Neural progenitor cell (in vitro differentiated cells): Measurements from ENCODE around the gene CHD1. TPM values are rescaled to one million over a fixed set of nuclear protein-coding genes. Genes with fewer than 3 reads are reported as not detected.

ENCODE experiments used
- DNase-seq: peaks from one replicate; pipeline ENCODE4 v3.0.0-alpha.2; 2016; ENCODE audit warnings: low spot score
- H2AFZ ChIP-seq: fragments of 200-600 bp; sonication (generic); replicated peaks from 2 replicates; pipeline ENCODE4 v1.6.1; 2016; ENCODE audit warnings: antibody characterized with exemption
- H3F3A ChIP-seq: fragments of 200-600 bp; sonication (generic); 2 replicates; pipeline ENCODE4 v1.6.1; 2016; ENCODE audit warnings: antibody characterized with exemption, low read depth
- H3K27ac ChIP-seq: fragments of 200-600 bp; sonication (generic); 2 replicates; pipeline ENCODE4 v1.5.1; 2016; ENCODE audit warnings: mild to moderate bottlenecking
- H3K27me3 ChIP-seq: fragments of 200-600 bp; sonication (generic); 2 replicates; pipeline ENCODE4 v1.6.1; 2016; ENCODE audit warnings: mild to moderate bottlenecking, moderate library complexity
- H3K36me3 ChIP-seq: fragments of 200-600 bp; sonication (generic); 2 replicates; pipeline ENCODE4 v1.5.1; 2016
- H3K4me1 ChIP-seq: fragments of 200-600 bp; sonication (generic); 2 replicates; pipeline ENCODE4 v1.6.1; 2016; ENCODE audit warnings: mixed run types
- H3K4me2 ChIP-seq: fragments of 200-600 bp; sonication (generic); 2 replicates; pipeline ENCODE4 v1.6.1; 2016
- H3K4me3 ChIP-seq: fragments of 200-600 bp; sonication (generic); 2 replicates; pipeline ENCODE4 v1.5.1; 2016
- H3K79me2 ChIP-seq: fragments of 200-600 bp; sonication (generic); 2 replicates; pipeline ENCODE4 v1.6.1; 2016; ENCODE audit warnings: low read depth
- H3K9ac ChIP-seq: fragments of 200-600 bp; sonication (generic); 2 replicates; pipeline ENCODE4 v1.6.1; 2016
- H3K9me3 ChIP-seq: fragments of 200-600 bp; sonication (generic); 2 replicates; pipeline ENCODE4 v1.5.1; 2016; ENCODE audit warnings: low read depth
- H4K20me1 ChIP-seq: fragments of 200-600 bp; sonication (generic); 2 replicates; pipeline ENCODE4 v1.6.1; 2016; ENCODE audit warnings: low read depth
- H3K27ac Mint-ChIP-seq: 3 replicates; pipeline ENCODE4 v1.8.0; 2021; ENCODE audit warnings: mixed read lengths
- H3K27me3 Mint-ChIP-seq: 2 replicates; pipeline ENCODE4 v1.8.0; 2022; ENCODE audit warnings: low read depth, mild to moderate bottlenecking, inconsistent platforms, moderate library complexity, mixed read lengths; ENCODE audit not compliant: insufficient read depth
- H3K36me3 Mint-ChIP-seq: 3 replicates; pipeline ENCODE4 v1.8.0; 2021; ENCODE audit warnings: mixed read lengths
- H3K4me1 Mint-ChIP-seq: 3 replicates; pipeline ENCODE4 v1.8.0; 2021; ENCODE audit warnings: mixed read lengths
- H3K4me3 Mint-ChIP-seq: 3 replicates; pipeline ENCODE4 v1.8.0; 2021; ENCODE audit warnings: mild to moderate bottlenecking, moderate library complexity, mixed read lengths
- H3K9me3 Mint-ChIP-seq: 3 replicates; pipeline ENCODE4 v1.8.0; 2020; ENCODE audit warnings: mixed read lengths
- EZH2 ChIP-seq: fragments of 200-600 bp; sonication (generic); IDR thresholded peaks from 2 replicates; pipeline ENCODE4 v1.6.1; 2017; ENCODE audit warnings: antibody characterized with exemption, mild to moderate bottlenecking, moderate library complexity
- EZH2phosphoT487 ChIP-seq: fragments of 200-600 bp; sonication (generic); IDR thresholded peaks from 2 replicates; pipeline ENCODE4 v1.6.1; 2017; ENCODE audit warnings: antibody characterized with exemption
- total RNA-seq: library from RNA; depleted of rRNA; stranded (reverse); fragments of >200 nt; gene quantifications from 2 replicates; pipeline ENCODE4 v1.2.3, GENCODE V29; 2015; ENCODE audit warnings: low replicate concordance
- TF ChIP-seq, protein P1 (sequence below): fragments of 200-600 bp; sonication (generic); IDR thresholded peaks from 2 replicates; pipeline ENCODE4 v1.5.1; 2017; ENCODE audit warnings: antibody characterized with exemption, mild to moderate bottlenecking

Gene CHD1
- total RNA-seq, 1 donor from 2014 or later: 198 TPM

DNA sequence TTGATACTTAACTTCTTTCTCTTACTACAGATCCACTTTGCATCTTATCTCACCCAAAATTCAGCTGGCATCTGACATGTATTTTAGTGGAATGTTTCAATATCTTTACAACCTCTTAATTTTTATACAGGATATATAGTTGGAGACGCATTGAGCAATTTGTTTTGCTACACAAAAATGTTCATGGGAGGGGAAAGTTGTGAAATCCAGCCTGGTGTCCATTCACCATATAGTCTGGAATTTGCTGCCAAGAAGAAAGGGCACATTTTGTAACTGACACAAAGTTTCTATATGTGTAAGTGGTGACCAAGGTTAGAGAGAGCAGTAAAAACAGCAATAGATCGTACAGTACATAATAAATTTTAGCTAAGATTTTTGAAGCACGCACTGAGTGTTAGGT lies 14.0 kb upstream of the CHD1 start:
- Histone ChIP-seq H2AFZ (no peak overlapping the region), H3K79me2 (peaks cover 3% of the 10 kb centered on the region), H3K27ac (no peak overlapping the region), H3K36me3 (no peaks in the 10 kb centered on the region), H3F3A (no peaks in the 10 kb centered on the region), H4K20me1 (no peaks in the 10 kb centered on the region), H3K4me1 (peaks cover 55% of the 10 kb centered on the region), H3K27me3 (no peaks in the 10 kb centered on the region), H3K4me3 (no peak overlapping the region), H3K4me2 (no peak overlapping the region), H3K9me3 (no peaks in the 10 kb centered on the region), H3K9ac (no peak overlapping the region)
- peaks cover 3% of the 10 kb centered on the region for H3K27me3 Mint-ChIP-seq
- no peak overlapping the region for H3K4me3 Mint-ChIP-seq
- peaks cover 2% of the 10 kb centered on the region for H3K36me3 Mint-ChIP-seq
- H3K4me1 Mint-ChIP-seq: peaks cover 38% of the 10 kb centered on the region
- DNase-seq: no peak
- H3K27ac Mint-ChIP-seq: no peak overlapping the region
- TF ChIP-seq EZH2phosphoT487 (no peak), EZH2 (no peak)
- TF ChIP-seq, protein P1, sequence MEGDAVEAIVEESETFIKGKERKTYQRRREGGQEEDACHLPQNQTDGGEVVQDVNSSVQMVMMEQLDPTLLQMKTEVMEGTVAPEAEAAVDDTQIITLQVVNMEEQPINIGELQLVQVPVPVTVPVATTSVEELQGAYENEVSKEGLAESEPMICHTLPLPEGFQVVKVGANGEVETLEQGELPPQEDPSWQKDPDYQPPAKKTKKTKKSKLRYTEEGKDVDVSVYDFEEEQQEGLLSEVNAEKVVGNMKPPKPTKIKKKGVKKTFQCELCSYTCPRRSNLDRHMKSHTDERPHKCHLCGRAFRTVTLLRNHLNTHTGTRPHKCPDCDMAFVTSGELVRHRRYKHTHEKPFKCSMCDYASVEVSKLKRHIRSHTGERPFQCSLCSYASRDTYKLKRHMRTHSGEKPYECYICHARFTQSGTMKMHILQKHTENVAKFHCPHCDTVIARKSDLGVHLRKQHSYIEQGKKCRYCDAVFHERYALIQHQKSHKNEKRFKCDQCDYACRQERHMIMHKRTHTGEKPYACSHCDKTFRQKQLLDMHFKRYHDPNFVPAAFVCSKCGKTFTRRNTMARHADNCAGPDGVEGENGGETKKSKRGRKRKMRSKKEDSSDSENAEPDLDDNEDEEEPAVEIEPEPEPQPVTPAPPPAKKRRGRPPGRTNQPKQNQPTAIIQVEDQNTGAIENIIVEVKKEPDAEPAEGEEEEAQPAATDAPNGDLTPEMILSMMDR: no peak
- H3K9me3 Mint-ChIP-seq: peaks cover 2% of the 10 kb centered on the region

DNA sequence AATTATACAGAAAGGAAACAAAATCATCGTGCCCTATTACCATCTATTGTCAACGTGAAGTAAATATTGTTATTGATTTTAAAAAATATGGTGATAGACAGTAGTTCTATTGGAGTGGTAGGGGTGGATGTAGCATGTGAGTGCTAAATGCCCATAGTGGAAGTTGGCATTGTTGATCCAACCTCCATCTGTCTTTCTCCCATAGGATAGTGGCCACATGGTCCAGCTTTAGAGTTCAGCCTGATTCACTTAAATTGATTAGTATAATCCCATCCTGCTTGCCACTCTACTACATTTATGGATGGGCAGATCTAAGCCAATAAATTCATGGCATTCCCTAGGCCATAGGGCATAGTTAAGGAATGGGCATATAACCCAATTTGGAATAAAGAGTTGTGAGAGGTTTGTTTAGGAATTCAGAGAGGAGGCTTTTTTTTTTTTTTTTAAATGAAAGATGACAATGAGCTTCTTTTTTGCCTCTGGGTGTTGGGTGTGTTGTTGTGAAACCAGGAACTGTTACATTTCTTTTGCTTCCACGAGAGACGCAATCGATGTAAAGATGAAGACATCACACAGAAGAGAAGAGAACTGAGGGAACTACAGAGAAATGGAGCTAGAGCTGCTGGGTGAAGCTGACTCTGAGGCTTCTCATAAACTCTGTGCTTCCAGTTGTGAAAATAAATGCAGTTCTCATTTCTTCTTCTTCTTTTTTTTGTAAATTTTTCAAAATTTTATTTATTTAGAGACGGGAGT lies 12.5 kb upstream of the CHD1 start:
- Histone ChIP-seq H4K20me1 (no peaks in the 10 kb centered on the region), H3F3A (peaks cover 3% of the 10 kb centered on the region), H3K4me1 (peaks cover 64% of the 10 kb centered on the region), H3K4me3 (no peak overlapping the region), H3K27ac (no peak overlapping the region), H3K9ac (no peak overlapping the region), H3K79me2 (peaks cover 14% of the 10 kb centered on the region), H3K27me3 (no peaks in the 10 kb centered on the region), H3K4me2 (peak overlapping the region; percentile 32), H3K9me3 (no peaks in the 10 kb centered on the region), H2AFZ (no peak overlapping the region), H3K36me3 (no peaks in the 10 kb centered on the region)
- no peak for DNase-seq
- peaks cover 3% of the 10 kb centered on the region for H3K27me3 Mint-ChIP-seq
- H3K9me3 Mint-ChIP-seq: peaks cover 2% of the 10 kb centered on the region
- peaks cover 43% of the 10 kb centered on the region for H3K4me1 Mint-ChIP-seq
- no peak overlapping the region for H3K27ac Mint-ChIP-seq
- TF ChIP-seq EZH2phosphoT487 (no peak), EZH2 (no peak)
- TF ChIP-seq, protein P1: no peak
- no peak overlapping the region for H3K4me3 Mint-ChIP-seq
- no peaks in the 10 kb centered on the region for H3K36me3 Mint-ChIP-seq

DNA sequence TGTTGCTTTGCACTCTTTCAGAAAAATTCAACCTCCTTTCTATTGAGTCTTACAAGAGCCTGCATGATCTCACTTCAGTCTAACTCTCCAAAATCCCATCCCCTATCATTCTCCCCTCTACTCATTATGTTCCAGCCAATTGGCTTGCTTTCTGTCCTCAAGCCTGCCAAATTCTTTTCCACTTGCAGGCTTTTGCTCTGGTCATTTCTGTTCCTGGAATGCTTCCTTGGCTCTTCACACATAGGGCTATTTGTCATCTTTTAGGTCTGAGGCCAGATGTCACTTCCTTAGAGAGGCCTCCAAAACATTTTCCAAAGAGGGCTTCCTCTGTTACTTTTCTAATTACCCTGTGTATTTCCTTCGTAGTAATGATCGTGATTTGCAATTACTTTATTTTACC lies 11.8 kb upstream of the CHD1 start:
- H3K27ac ChIP-seq: peak overlapping the region; percentile 31
- H3K9me3 ChIP-seq: no peaks in the 10 kb centered on the region
- H3K4me2 ChIP-seq: peak overlapping the region; percentile 32
- peaks cover 17% of the 10 kb centered on the region for H3K79me2 ChIP-seq
- H3K4me1 ChIP-seq: peaks cover 63% of the 10 kb centered on the region
- Mint-ChIP-seq H3K4me1 (peaks cover 43% of the 10 kb centered on the region), H3K4me3 (no peak overlapping the region), H3K27me3 (peaks cover 1% of the 10 kb centered on the region), H3K27ac (peak overlapping the region; percentile 31), H3K36me3 (no peaks in the 10 kb centered on the region), H3K9me3 (no peaks in the 10 kb centered on the region)
- no peaks in the 10 kb centered on the region for H4K20me1 ChIP-seq
- H3K27me3 ChIP-seq: no peaks in the 10 kb centered on the region
- peak; percentile 44 for DNase-seq
- no peak overlapping the region for H3K9ac ChIP-seq
- peaks cover 3% of the 10 kb centered on the region for H3F3A ChIP-seq
- H3K36me3 ChIP-seq: no peaks in the 10 kb centered on the region
- TF ChIP-seq EZH2: no peak
- TF ChIP-seq, protein P1: no peak
- no peak for TF ChIP-seq EZH2phosphoT487
- no peak overlapping the region for H3K4me3 ChIP-seq
- no peak overlapping the region for H2AFZ ChIP-seq
